Body of pancreas (tissue), 4 donors: ENCODE data around the gene NGEF.

ENCODE experiments used
- CTCF ChIP-seq, 7 experiments: fragments of 450-650 bp in 4 of 7; fragments of 200-600 bp in 3 of 7; sonication (generic) in 3 of 7; IDR thresholded peaks; one replicate each; pipeline ENCODE4 v1.5.1; 2016 to 2019; ENCODE audit warnings: antibody characterized with exemption in 7 of 7
- POLR2A ChIP-seq, 3 donors: fragments of 450-650 bp; IDR thresholded peaks; one replicate each; pipeline ENCODE4 v1.6.1; 2016; ENCODE audit warnings: antibody characterized with exemption in 3 of 3, mild to moderate bottlenecking in 2 of 3

- TF ChIP-seq CTCF (IDR thresholded peaks at IDR 0.05) (no peak), POLR2A (IDR thresholded peaks at IDR 0.05) (no peak)
Measured at GRCh38 chr2:233041722-233042323, 28.8 kb upstream of the NGEF start.
